Suppressor macrophage (primary cell): ENCODE results near the gene RNF151.
A peak's percentile ranks its signal among the peaks of the same experiment; 100 is the strongest.

Experiments
- DNase-seq, 4 experiments: peaks; one replicate each; pipeline ENCODE4 v3.0.0-alpha.2; 2020 to 2022

Gene RNF151

DNA sequence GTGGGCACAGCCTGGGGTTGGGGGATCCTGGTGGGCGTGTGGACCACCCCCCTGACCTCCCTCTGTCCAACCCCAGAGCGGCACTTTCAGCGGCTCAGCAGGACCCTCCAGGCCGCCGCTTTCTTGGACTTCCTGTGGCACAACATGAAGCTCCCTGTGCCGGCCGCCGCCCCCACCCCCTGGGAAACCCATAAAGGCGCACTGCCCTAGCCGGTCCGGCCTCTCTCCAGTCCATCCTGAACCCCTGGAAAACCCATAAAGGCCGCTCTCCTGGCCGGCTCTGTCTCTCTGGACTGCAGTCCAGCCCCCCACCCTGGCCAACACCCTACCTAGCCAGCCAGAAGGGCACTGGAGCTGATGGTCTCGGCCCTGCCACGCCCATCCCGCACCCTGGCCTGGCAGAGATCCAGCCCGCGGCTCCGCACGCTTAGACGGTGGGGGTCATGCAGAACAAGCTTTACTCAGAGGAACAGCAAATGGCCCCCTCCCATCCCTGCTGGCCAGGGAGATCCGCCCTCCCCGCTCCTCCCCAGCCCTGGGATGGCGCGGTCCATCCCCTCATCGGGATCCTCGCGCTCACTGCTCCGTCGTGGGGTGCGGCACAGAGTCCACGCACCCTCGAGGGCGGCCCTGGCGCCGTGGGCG is 11.9 kb downstream of the RNF151 start:
- no peak for DNase-seq

DNA sequence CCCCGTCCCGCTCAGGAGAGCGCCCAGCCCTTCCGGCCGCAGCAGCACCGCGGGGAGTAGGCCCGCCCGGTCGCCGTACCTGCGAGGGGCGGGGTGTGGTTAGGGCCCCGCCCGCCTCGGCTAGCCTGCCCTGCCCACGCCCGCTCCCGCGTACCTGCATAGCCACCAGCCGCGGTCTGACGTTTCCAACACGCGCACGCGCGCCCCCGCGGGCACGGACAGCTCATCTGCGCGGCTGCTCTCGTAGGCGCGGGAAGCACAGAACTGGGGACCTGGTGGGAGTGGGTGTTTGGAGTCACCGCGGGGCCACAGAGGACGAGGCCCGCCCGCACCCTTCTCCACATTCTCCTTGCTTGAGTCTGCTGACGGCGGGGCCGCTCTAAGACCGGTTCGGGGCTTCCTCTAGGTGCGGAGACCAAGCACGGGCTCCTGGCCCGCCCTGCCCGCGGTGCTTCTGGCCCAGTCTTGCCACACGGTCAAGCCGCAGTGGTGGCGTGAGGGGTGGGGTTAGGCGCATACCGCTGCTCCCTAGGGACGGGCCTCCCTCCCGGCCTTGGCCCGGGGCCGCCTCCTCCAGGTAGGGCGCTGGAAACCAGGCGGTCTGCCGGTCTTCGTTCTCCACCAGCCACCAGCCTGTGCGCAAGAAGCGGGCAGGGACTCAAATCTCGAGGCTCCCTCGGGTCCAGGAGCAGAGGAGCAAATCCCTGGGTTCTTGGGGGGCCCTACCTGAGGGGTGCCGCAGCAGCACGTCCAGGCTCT is 12.8 kb downstream of the RNF151 start:
- peak in 1 of 4 experiments; percentile 44 for DNase-seq

DNA sequence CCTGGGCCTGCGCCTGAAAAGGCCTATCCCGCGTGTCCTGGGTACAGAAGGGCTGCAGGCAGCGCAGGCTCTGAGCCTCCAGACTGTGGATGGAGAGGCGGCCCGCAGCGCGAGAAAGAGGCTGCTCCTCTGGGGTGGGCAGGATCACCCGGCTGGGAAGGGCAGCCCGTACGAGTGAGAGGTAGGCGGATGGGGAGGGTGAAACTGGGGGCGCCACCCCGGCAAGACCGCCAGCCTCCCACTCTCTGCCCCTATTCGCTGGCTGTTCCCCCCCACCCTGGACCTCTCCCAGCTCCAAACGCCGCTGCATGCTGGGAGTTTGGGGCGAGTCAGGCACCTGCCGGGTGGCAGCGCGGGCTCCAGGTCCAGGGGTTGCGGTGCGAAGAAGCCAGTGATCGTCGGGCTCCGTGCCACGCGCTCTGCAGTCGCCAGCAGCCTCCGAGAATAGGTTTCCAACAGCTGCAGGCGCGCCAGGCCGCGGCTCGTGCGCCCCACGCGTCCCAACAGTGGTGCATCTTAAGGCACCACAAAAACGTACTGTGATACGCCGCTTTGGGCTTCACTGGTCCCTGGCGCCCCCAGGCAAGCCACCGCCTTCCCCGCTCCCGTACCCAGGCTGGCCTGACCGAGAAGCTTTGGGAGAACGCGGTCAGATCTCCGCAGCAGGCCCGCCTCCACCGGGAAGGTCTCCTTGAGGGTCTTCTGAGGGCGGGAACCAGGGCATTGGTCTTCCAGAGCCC is 13.5 kb downstream of the RNF151 start:
- DNase-seq = no peak

DNA sequence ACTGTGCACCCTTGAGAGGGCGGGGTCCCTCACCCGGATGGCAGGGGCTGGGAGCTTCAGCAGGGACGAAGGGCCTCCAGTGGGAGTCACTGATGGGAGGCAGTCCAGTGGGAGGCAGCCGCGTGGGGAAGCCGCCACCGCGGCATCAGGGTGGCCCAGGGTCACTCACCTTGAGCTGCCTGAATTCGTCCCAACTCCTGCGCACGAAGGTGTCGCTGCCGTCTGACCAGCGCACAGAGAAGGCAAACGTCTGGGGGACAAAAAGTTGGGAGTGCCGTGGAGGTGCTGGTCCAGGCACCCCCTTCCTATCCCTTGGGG is 14.1 kb downstream of the RNF151 start:
- DNase-seq = no peak

DNA sequence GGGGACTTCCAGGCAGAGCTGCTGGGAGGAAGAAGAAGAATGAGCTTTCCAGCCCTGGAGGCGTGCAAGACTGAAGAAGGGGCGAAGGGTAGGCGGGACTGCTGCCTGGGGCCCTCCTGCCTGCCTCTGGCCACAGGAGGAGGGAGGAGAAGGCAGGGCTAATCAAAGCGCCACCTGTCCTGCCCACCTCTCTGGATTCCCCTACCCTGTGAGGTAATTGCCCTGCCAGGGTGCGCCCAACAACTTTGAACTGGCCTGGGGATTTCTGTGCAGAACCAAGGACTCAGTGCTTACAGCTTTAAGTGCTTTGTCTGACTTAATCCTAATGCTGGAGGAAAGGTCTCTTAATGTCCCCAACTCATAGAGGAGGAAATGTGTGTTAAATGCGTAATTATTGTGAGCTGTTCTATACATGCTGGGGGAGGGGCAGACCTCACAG is 14.8 kb downstream of the RNF151 start, which contains the start of gene NOXO1:
NOXO1 (minus strand) TSS at position 72 of the 439 bp plus-strand sequence. CDS start 290 bp downstream, outside the sequence.
- no peak for DNase-seq

DNA sequence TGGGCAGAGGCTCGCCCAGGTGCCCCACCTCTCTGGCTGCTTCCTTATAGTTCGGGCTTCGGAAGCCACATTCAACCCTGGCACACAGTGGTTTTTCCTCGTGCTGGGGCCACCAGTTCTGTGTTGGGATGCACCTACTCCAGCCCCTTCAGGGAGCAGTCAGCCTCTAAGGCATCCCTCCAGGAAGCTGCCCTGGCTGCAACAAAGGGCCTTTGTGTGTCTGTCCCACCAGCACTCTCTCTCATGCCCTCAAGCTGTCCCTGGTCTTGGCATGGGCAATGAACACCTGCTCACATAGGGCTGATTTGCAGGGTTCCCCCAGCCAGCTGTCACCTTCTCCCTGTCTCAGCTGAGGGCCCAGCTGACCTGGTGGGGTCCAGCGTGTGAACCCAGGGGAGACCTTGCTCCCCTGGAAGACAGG is 15.4 kb downstream of the RNF151 start:
- no peak for DNase-seq

DNA sequence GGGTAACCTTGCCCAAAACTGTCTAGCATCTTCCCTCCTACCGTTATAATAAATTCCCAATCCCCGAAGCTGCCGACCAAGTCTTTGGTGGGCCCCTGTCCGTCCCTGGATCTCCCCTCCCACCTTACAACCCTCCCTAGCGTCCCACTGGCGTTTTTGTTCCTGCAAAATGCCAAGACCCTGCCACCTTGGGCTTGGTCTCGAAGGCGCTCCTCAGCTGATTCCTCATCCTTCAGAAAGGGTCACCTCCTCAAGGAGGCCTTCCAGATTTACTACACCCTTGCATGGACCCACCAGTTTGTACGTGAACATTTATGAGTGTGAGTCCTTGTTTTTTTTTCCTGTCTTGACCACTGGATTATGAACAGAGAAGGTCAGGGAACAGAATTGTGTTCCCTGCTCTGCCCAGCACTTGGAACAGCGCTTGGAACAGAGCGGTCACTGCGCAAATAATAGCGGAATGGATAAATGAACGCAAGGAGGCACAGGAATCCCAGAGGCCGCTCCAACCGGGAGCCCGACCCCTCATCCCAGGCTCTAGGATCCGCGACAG is 16.4 kb downstream of the RNF151 start:
- no peak for DNase-seq

DNA sequence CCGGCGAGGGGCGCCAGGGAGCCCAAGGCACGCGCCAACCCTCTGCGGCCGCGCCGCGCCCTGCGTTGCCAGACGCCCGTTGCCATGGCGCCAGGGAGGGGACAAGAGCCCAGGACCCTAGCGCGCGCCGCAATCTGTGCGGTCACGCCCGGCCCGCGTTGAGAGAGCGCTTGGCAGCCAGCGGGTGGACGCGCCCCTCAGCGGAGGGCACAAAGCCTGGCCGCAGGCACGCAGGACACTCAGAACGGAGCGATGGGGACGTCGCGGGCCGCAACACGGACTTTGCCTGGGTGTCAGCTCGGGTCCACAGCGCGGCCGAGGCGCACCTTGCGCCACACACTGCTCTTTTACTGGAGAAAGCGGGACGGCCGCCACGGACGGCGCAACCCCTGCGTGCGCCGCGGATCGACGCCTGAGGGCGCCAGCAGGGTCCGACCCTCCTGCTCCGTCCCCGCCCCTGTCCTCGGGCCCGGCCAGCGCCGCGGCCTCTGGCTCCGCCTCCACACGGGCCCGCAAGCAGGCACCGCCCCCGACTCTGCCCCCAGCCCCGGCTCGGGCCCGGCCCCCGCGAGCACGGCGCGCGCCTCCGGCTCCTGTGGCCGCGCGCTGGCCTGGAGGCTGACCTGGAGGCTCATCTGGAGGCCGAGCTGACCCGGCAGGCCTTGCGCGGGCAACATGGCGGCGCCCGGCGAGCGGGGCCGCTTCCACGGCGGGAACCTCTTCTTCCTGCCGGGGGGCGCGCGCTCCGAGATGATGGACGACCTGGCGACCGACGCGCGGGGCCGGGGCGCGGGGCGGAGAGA is 17.1 kb downstream of the RNF151 start, which contains the start of gene GFER:
GFER (plus strand) TSS at position 650 of the 803 bp plus-strand sequence; CDS start at position 676, 26 bp downstream.
- DNase-seq = peak; percentile 93 to 98 (median 96)

DNA sequence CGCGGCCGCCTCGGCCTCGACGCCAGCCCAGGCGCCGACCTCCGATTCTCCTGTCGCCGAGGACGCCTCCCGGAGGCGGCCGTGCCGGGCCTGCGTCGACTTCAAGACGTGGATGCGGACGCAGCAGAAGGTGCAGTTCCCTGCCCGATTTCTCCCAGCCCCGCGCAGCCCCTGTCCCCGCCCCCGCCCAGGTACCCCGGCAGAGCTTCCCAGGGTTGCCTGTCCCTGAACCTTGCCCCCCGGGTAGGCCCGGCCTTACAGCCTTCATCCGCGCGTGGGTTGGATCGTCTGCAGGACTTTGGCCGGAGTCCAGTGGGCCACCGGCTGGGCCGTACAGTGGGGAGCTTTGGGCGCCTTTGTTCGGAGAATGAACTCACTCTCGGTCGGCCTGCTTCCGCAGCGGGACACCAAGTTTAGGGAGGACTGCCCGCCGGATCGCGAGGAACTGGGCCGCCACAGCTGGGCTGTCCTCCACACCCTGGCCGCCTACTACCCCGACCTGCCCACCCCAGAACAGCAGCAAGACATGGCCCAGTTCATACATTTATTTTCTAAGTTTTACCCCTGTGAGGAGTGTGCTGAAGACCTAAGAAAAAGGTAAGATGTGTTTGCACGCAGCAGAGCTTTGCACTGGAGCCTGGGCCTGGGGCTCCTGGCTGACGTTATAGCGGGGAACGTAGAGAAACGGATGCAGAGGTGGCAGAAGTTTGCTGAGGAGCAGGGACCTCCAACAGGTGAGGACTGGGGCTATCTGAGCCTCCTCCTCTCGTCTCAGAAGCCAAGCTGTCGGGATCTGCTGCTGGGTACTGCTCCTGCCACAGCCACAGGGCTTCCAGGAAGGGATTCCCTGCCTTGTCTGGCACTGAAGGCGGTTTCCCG is 17.9 kb downstream of the RNF151 start:
- DNase-seq = peak in 2 of 4 experiments; percentile 21 to 41

DNA sequence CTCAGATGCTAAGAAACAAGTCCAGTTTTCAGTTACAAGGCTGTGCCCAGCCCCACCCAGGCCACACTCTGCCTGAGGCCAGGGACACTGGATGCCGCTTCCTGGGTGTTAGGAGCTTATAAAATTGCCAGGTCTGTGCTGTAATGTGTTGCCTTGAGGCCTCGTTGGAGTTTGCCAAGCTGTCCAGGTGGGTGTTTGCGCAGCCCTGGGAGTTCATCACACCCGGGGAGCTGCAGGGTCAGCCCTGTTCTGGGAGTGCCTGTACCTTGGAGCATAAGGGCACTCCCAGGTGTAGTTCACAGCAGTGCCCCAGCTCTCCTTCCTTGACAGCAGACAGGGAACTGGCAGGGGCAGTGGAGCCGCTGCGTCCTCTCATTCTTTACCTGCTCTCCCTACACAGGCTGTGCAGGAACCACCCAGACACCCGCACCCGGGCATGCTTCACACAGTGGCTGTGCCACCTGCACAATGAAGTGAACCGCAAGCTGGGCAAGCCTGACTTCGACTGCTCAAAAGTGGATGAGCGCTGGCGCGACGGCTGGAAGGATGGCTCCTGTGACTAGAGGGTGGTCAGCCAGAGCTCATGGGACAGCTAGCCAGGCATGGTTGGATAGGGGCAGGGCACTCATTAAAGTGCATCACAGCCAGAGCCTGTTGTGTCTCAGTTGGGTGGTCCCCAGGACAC is 19.0 kb downstream of the RNF151 start:
- no peak for DNase-seq

DNA sequence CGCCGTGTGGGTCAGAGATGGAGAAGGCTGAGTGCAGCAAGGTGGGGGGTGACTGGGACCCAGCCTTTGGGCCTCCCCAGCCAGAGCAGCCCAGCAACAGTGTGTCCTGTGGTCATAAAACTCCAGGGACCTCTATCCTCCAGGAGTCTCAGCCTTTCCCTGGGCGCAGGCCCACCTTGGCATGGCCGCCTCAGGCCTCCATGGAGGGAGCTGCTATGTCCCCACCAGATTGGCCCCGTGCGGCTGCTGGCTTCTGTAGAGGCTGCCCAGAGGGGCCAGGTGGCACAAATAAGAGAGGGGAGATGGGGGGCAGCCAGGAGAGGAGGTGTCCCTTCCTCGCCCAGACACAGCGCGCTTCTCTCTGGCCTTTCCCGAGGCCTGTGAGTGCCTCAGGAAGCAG is 20.5 kb downstream of the RNF151 start:
- no peak for DNase-seq

DNA sequence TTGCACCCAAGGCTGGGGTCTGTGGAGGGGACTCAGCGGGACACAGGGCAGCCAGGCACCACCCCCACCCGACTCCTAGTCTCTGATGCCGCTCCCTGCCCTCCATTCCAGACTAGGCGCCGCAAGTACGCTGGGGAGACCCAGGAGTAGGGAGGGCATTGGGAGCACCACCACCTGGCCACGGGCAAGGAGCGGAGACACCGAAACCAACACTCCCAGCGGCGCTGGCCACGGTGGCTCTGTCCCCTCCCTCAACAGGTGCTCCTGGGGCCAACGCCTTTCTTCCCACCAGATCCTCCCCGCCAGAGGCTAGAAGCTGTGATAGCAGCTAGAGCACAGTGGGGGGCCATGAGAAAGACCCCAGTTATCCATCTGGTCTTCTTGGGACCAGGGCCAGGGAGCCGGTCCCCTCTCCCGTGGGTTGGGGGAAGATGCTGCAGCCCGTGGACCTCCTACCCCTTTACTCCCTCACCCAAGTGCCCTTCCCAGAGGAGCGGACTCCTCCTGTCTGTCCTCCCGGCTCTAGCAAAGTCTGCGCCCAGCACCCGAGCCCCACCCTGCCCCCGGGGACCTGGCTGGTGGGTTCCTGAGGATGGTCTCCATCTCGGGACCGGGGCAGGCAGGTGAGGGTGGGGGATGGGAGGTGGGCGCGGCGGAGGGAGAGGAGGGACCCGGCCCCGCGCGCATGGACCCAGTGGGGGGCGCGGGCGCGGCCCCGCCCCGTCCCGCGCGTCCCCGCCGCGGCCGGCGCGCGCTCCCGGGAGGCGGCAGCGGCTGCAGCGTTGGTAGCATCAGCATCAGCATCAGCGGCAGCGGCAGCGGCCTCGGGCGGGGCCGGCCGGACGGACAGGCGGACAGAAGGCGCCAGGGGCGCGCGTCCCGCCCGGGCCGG is 22.8 kb downstream of the RNF151 start, which contains the start of gene SYNGR3:
SYNGR3 (plus strand) TSS at position 762 of the 892 bp plus-strand sequence. CDS start 133 bp downstream, outside the sequence.
- peak in 1 of 4 experiments; percentile 43 for DNase-seq

DNA sequence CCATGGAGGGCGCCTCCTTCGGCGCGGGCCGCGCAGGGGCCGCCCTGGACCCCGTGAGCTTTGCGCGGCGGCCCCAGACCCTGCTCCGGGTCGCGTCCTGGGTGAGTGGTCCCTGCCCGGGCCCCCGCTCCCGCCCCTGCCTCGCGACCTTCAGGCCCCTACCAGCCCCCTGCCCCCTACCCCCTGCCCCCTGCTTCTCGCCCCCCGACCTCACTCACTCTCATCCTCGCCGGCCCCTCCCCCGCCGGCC is 23.4 kb downstream of the RNF151 start:
- DNase-seq = no peak

DNA sequence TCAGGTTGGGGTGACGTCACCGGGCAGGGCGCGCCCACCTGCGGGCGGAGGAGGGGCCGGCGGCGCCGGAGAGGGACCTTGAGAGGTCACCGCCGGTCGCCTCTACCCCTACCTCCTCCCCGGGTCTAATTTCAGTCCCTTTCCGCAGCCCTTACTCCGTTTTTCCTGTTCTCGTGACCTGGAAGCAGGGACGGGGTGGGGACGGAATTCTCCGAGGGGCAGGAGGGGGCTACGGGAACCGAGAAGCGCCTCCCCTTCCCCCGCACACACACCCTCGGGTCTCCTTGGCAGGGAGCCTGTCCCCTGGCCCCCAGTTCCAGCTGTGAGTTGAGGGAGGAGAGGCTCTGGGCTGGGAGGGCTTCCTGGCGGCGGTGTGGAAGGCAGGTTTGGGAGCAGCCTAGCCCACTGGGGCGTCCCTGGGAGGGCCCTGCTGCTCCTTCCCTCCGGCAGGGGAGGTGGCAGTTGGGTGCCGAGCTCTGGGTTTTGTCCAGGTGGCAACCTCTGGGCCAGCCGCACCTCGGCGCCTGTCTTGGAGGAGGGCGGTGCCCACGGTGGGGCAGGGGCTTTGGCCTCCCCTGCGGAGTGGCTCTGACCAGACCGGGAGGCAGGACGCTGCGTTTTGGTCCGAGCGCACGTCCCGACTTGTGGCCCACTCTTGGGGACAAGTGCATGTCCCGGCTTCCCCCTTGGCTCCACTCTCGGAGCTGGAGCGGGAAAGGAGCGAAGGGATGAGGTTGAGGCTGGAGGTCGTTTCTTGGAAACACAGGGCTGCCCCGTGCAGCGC is 23.9 kb downstream of the RNF151 start:
- no peak for DNase-seq

DNA sequence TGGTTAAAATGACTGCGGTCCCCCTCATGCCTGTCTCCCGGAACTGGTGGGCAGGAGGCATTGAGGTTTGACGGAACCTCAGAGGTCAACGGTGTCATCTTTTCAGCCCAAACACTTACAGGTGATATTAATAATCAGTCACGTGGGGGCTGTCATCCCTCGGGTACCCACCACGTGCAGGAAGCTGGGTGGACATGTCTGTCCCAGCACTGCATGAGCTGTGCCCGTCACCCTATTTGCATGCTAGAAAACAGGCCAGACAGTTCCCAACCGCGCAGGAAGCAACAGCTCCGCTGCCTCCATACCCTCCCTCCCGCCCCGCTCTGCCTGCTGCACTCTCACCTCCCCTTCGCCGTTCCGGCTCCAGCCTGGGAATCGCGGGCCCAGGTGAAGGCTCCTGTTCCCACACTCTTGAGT is 24.5 kb downstream of the RNF151 start:
- peak in 3 of 4 experiments; percentile 19 to 36 (median 30) for DNase-seq

DNA sequence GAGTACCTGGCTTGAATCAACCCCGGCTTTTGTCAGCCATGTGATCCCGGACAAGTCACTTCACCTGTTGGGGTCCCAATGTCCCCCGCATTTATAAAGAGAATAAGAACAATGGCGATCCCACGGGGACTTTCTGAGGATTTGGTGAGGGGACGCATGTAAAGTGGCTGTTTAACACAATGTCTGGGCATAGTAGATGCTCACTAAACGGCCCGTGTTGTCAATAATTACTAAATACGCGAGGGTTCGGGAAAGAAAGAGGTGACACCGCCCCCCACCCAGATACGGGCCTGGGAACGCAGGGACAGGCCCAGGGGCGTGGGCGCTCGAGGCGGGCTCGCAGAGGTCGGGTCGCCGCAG is 24.9 kb downstream of the RNF151 start:
- DNase-seq = no peak

DNA sequence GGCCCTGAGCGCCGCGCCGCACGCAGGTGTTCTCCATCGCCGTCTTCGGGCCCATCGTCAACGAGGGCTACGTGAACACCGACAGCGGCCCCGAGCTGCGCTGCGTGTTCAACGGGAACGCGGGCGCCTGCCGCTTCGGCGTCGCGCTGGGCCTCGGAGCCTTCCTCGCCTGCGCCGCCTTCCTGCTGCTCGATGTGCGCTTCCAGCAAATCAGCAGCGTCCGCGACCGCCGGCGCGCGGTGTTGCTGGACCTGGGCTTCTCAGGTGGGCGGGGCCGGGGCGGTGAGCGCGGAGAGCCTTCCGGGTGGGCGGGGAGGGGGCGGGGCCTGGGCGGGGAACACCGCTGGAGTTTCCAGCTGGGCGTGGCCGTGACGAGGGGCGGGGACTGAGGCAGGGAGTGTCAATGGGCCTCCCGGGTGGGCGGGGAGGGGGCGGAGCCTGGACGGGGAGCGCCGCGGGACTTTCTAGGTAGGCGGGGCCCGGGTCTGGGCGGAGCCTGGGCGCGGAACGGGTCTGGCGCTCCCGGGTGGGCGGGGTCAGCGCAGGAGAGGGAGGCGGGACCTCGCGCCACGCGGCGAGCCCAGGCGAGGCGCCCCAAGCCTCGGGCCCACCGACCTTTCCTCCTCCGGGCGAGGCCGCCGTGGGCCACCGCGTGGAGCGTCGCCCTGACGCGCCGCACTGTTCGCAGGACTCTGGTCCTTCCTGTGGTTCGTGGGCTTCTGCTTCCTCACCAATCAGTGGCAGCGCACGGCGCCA is 25.5 kb downstream of the RNF151 start:
- peak; percentile 94 to 99 (median 96) for DNase-seq
